ENCODE data around the gene PDLIM4. TPM values are rescaled to one million over a fixed set of nuclear protein-coding genes. Genes with fewer than 3 reads are reported as not detected.

The PDLIM4 gene
- polyA plus RNA-seq, 1 donor (not counting 4 experiments of a cell fraction or from before 2014, with no cell fraction given), result 38.3 TPM

DNA sequence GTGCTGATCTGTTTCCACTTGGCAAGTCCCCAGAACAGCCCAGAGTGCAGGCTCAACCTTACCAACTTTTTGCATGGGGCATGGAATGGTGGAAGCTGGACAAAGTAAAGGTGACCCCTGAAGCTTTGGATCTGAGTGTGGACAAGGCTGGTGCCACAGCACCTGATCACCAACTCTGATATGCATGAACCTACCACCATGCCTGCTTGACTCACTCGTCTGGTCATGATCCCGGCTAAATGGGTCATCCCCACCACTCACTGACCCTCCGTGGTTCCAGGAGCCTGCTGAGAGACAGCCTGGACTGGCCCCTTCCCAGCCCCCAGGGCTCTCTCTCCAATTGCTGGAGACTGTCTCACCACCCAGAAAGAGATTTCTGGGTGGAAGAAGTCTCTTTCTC is 22.3 kb downstream of the PDLIM4 start:
- DNase-seq (ENCODE audit: low read depth, low spot score) (no peak), FAIRE-seq (no peak)
- H3K79me2 ChIP-seq (ENCODE audit: control insufficient read depth, insufficient read depth, low read length), result no peaks in the 10 kb centered on the region
- no peaks in the 10 kb centered on the region for H3K9me3 ChIP-seq (ENCODE audit: control insufficient read depth, low read depth, low read length)
- peaks cover 2% of the 10 kb centered on the region for H3K4me1 ChIP-seq (ENCODE audit: control insufficient read depth, extremely low read depth, insufficient read depth, low read length)
- no peak overlapping the region for H2AFZ ChIP-seq (ENCODE audit: control insufficient read depth, low read length)
- no peak overlapping the region for H3K27ac ChIP-seq (ENCODE audit: control insufficient read depth, insufficient read depth, low read length)
- no peaks in the 10 kb centered on the region for H4K20me1 ChIP-seq (ENCODE audit: control insufficient read depth, extremely low read depth, insufficient read depth, low read length)
- no peak overlapping the region for H3K9ac ChIP-seq (ENCODE audit: control insufficient read depth, extremely low read depth, insufficient read depth, low read length)
- H3K9me1 ChIP-seq (ENCODE audit: control insufficient read depth, extremely low read depth, insufficient read depth, low read length), result no peaks in the 10 kb centered on the region
- H3K36me3 ChIP-seq (ENCODE audit: control insufficient read depth in 2 of 2, extremely low read depth in 1 of 2, insufficient read depth in 2 of 2, low read length in 2 of 2), result peaks cover 0 to 2% of the 10 kb centered on the region in 2 experiments
- no peak for TF ChIP-seq EZH2 (IDR thresholded peaks at IDR 0.05; ENCODE audit: low read length)
- TF ChIP-seq, protein P1, sequence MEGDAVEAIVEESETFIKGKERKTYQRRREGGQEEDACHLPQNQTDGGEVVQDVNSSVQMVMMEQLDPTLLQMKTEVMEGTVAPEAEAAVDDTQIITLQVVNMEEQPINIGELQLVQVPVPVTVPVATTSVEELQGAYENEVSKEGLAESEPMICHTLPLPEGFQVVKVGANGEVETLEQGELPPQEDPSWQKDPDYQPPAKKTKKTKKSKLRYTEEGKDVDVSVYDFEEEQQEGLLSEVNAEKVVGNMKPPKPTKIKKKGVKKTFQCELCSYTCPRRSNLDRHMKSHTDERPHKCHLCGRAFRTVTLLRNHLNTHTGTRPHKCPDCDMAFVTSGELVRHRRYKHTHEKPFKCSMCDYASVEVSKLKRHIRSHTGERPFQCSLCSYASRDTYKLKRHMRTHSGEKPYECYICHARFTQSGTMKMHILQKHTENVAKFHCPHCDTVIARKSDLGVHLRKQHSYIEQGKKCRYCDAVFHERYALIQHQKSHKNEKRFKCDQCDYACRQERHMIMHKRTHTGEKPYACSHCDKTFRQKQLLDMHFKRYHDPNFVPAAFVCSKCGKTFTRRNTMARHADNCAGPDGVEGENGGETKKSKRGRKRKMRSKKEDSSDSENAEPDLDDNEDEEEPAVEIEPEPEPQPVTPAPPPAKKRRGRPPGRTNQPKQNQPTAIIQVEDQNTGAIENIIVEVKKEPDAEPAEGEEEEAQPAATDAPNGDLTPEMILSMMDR (optimal IDR thresholded peaks at IDR 0.05 in 1 of 3, IDR thresholded peaks at IDR 0.05 in 1 of 3, conservative IDR thresholded peaks at IDR 0.05 in 1 of 3; ENCODE audit: extremely low read depth in 1 of 3, insufficient read depth in 2 of 3, low read length in 3 of 3), result no peak
- dilution Hi-C loops (cut with MboI; ENCODE audit: extremely low pct_ligation_motif_present, low sequenced_read_pairs), result no loop called here
- H3K27me3 ChIP-seq (ENCODE audit: control insufficient read depth, extremely low read depth, insufficient read depth, low read length), result no peaks in the 10 kb centered on the region
- no peak overlapping the region for H3K4me3 ChIP-seq (ENCODE audit: control insufficient read depth in 2 of 3, extremely low read depth in 1 of 3, insufficient read depth in 2 of 3, low read depth in 1 of 3, low read length in 3 of 3)
- no peak overlapping the region for H3K4me2 ChIP-seq (ENCODE audit: control insufficient read depth, extremely low read depth, insufficient read depth, low read depth, low read length)

DNA sequence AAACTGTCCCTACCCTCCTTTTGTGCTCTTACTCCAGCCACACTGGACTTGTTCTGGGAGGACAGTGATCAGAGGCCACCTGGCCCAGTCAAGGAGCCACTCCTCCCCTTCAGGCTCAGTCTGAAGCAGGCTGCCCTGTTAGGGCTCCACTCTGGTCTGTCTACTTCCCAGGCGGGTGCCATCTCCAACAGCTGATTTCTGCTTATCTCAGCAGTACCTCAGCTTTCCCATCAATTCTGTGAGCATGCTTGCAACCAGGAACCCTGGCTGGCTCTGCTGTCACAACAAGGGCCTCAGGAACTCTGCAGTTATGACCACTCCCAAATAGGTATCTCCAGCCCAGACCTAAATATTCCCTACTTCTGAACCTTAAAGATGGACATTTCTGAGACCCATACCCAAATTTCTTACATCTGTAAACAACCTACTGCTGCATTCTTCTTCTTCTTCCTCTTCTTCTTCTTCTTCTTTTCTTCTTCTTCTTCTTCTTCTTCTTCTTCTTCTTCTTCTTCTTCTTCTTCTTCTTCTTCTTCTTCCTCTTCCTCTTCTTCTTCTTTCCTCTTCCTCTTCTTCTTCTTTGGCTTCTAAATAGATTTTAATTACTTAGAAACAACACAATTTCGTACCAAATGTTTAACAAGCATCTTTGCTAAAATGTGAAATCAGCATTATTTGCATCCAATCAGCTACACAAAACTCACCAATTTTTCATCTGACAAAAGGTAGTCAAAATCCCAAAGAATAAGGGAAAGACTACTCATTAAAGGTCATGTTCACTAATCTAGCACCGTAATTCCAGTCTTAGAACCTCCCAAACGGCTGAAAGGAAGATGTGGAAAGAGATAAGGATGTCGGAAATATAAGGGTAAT is 23.1 kb downstream of the PDLIM4 start:
- Histone ChIP-seq H3K4me1 (ENCODE audit: control insufficient read depth, extremely low read depth, insufficient read depth, low read length) (no peaks in the 10 kb centered on the region), H3K79me2 (ENCODE audit: control insufficient read depth, insufficient read depth, low read length) (no peaks in the 10 kb centered on the region), H3K9me1 (ENCODE audit: control insufficient read depth, extremely low read depth, insufficient read depth, low read length) (no peaks in the 10 kb centered on the region), H3K4me3 (ENCODE audit: control insufficient read depth in 2 of 3, extremely low read depth in 1 of 3, insufficient read depth in 2 of 3, low read depth in 1 of 3, low read length in 3 of 3) (no peak overlapping the region), H3K9me3 (ENCODE audit: control insufficient read depth, low read depth, low read length) (no peaks in the 10 kb centered on the region), H2AFZ (ENCODE audit: control insufficient read depth, low read length) (no peak overlapping the region), H3K27ac (ENCODE audit: control insufficient read depth, insufficient read depth, low read length) (no peak overlapping the region), H3K27me3 (ENCODE audit: control insufficient read depth, extremely low read depth, insufficient read depth, low read length) (no peaks in the 10 kb centered on the region), H4K20me1 (ENCODE audit: control insufficient read depth, extremely low read depth, insufficient read depth, low read length) (no peaks in the 10 kb centered on the region), H3K4me2 (ENCODE audit: control insufficient read depth, extremely low read depth, insufficient read depth, low read depth, low read length) (no peak overlapping the region), H3K36me3 (ENCODE audit: control insufficient read depth in 2 of 2, extremely low read depth in 1 of 2, insufficient read depth in 2 of 2, low read length in 2 of 2) (no peaks in the 10 kb centered on the region), H3K9ac (ENCODE audit: control insufficient read depth, extremely low read depth, insufficient read depth, low read length) (no peak overlapping the region)
- no peak for TF ChIP-seq EZH2 (IDR thresholded peaks at IDR 0.05; ENCODE audit: low read length)
- TF ChIP-seq, protein P1 (optimal IDR thresholded peaks at IDR 0.05 in 1 of 3, IDR thresholded peaks at IDR 0.05 in 1 of 3, conservative IDR thresholded peaks at IDR 0.05 in 1 of 3; ENCODE audit: extremely low read depth in 1 of 3, insufficient read depth in 2 of 3, low read length in 3 of 3), result no peak
- no peak for FAIRE-seq
- DNase-seq (ENCODE audit: low read depth, low spot score), result no peak
- dilution Hi-C loops (cut with MboI; ENCODE audit: extremely low pct_ligation_motif_present, low sequenced_read_pairs), result no loop called here

All from keratinocyte (primary cell).